Loucy (cell line): ENCODE data around the gene SRM.

Experiments used
- EZH2phosphoT487 ChIP-seq: fragments of 200-600 bp; IDR thresholded peaks from 2 replicates; pipeline ENCODE4 v1.6.1; 2018; ENCODE audit warnings: antibody characterized with exemption, mild to moderate bottlenecking, moderate library complexity, borderline replicate concordance
- TF ChIP-seq, protein P1 (sequence below): fragments of 200-600 bp; sonication (generic); conservative IDR thresholded peaks from 2 replicates; pipeline ENCODE4 v1.5.1; 2014; ENCODE audit warnings: mild to moderate bottlenecking, antibody characterized with exemption, low read length

DNA sequence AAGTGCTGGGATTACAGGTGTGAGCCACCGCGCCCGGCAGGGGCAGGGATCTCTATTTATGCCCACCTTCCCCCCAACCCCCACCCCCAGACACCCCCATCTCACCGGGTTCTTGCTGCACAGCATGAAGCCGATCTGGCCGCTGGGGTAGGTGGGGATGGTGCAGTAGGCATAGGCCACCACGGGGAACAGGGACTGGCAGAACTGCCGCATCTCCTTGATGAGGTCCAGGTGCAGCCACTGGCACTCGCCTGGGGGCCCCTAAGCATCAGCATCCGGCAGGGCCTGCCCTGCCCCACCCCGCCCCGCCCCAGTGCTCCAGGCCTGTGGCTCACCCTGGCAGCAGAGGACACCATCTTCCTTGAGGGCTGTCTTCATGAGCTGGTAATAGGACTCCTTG is 4.1 kb downstream of the SRM start:
- TF ChIP-seq, protein P1, sequence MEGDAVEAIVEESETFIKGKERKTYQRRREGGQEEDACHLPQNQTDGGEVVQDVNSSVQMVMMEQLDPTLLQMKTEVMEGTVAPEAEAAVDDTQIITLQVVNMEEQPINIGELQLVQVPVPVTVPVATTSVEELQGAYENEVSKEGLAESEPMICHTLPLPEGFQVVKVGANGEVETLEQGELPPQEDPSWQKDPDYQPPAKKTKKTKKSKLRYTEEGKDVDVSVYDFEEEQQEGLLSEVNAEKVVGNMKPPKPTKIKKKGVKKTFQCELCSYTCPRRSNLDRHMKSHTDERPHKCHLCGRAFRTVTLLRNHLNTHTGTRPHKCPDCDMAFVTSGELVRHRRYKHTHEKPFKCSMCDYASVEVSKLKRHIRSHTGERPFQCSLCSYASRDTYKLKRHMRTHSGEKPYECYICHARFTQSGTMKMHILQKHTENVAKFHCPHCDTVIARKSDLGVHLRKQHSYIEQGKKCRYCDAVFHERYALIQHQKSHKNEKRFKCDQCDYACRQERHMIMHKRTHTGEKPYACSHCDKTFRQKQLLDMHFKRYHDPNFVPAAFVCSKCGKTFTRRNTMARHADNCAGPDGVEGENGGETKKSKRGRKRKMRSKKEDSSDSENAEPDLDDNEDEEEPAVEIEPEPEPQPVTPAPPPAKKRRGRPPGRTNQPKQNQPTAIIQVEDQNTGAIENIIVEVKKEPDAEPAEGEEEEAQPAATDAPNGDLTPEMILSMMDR, result no peak
- no peak for TF ChIP-seq EZH2phosphoT487
